Central memory CD8-positive, alpha-beta T cell (primary cell): Measurements from ENCODE around the gene LOX.

ENCODE experiments used
- ATAC-seq: fragments of 150-1000 bp; cut with Tn5 transposase; replicated peaks from 2 replicates; pipeline ENCODE4 v1.10.0; 2022; ENCODE audit warnings: mild to moderate bottlenecking, moderate FRiP score, moderate number of reproducible peaks; ENCODE audit not compliant: poor library complexity, severe bottlenecking; ENCODE audit errors: extremely low read depth
- DNase-seq, 2 donors: peaks; one replicate each; pipeline ENCODE4 v3.0.0; 2021; ENCODE audit warnings: low spot score in 2 of 2
- H3K27ac Mint-ChIP-seq: one replicate; pipeline ENCODE4 v1.8.0; 2022; ENCODE audit warnings: low read depth, mild to moderate bottlenecking, moderate library complexity, mixed read lengths
- H3K27me3 Mint-ChIP-seq: one replicate; pipeline ENCODE4 v1.8.0; 2022; ENCODE audit warnings: mixed read lengths
- H3K36me3 Mint-ChIP-seq: one replicate; pipeline ENCODE4 v1.8.0; 2022; ENCODE audit warnings: mild to moderate bottlenecking, moderate library complexity, mixed read lengths; ENCODE audit not compliant: insufficient read depth
- H3K4me1 Mint-ChIP-seq: one replicate; pipeline ENCODE4 v1.8.0; 2022; ENCODE audit warnings: mixed read lengths
- H3K4me3 Mint-ChIP-seq: one replicate; pipeline ENCODE4 v1.8.0; 2022; ENCODE audit warnings: mild to moderate bottlenecking, moderate library complexity, mixed read lengths
- H3K9me3 Mint-ChIP-seq: one replicate; pipeline ENCODE4 v1.8.0; 2022; ENCODE audit warnings: mixed read lengths

LOX gene

GRCh38 chr5:122063836-122064235 lies 14.2 kb downstream of the LOX start:
- Mint-ChIP-seq H3K27me3 (no peaks in the 10 kb centered on the region), H3K9me3 (no peaks in the 10 kb centered on the region), H3K27ac (no peak overlapping the region), H3K36me3 (no peaks in the 10 kb centered on the region), H3K4me3 (no peak overlapping the region), H3K4me1 (no peaks in the 10 kb centered on the region)
- ATAC-seq, result no peak
- no peak for DNase-seq

- Mint-ChIP-seq H3K27me3 (no peaks in the 10 kb centered on the region), H3K36me3 (no peaks in the 10 kb centered on the region), H3K4me3 (no peak overlapping the region), H3K9me3 (no peaks in the 10 kb centered on the region), H3K27ac (no peak overlapping the region), H3K4me1 (no peaks in the 10 kb centered on the region)
- ATAC-seq (no peak), DNase-seq (no peak)
Observed at GRCh38 chr5:122062205-122062604, 15.9 kb downstream of the LOX start.

GRCh38 chr5:122056913-122057312 lies 21.1 kb downstream of the LOX start:
- no peaks in the 10 kb centered on the region for H3K27me3 Mint-ChIP-seq
- peaks cover 1% of the 10 kb centered on the region for H3K36me3 Mint-ChIP-seq
- no peak for DNase-seq
- no peak for ATAC-seq
- no peak overlapping the region for H3K4me3 Mint-ChIP-seq
- no peaks in the 10 kb centered on the region for H3K9me3 Mint-ChIP-seq
- no peaks in the 10 kb centered on the region for H3K4me1 Mint-ChIP-seq
- no peak overlapping the region for H3K27ac Mint-ChIP-seq

GRCh38 chr5:122054266-122054665 lies 23.8 kb downstream of the LOX start:
- no peaks in the 10 kb centered on the region for H3K4me1 Mint-ChIP-seq
- no peak overlapping the region for H3K27ac Mint-ChIP-seq

GRCh38 chr5:122053181-122054109 lies 24.6 kb downstream of the LOX start:
- H3K4me3 Mint-ChIP-seq, result no peak overlapping the region
- no peaks in the 10 kb centered on the region for H3K9me3 Mint-ChIP-seq
- H3K36me3 Mint-ChIP-seq, result peaks cover 1% of the 10 kb centered on the region
- ATAC-seq (no peak), DNase-seq (no peak)
- no peak overlapping the region for H3K27ac Mint-ChIP-seq
- no peaks in the 10 kb centered on the region for H3K27me3 Mint-ChIP-seq
- no peaks in the 10 kb centered on the region for H3K4me1 Mint-ChIP-seq

More at GRCh38 chr5:122054266-122054665, 23.8 kb downstream of the LOX start:
- Mint-ChIP-seq H3K36me3 (peaks cover 1% of the 10 kb centered on the region), H3K27me3 (no peaks in the 10 kb centered on the region), H3K4me3 (no peak overlapping the region), H3K9me3 (no peaks in the 10 kb centered on the region)
- DNase-seq (no peak), ATAC-seq (no peak)

- no peak for DNase-seq
- no peaks in the 10 kb centered on the region for H3K9me3 Mint-ChIP-seq
- no peak overlapping the region for H3K27ac Mint-ChIP-seq
- no peaks in the 10 kb centered on the region for H3K27me3 Mint-ChIP-seq
- H3K36me3 Mint-ChIP-seq, result peaks cover 1% of the 10 kb centered on the region
- H3K4me3 Mint-ChIP-seq, result no peak overlapping the region
- H3K4me1 Mint-ChIP-seq, result no peaks in the 10 kb centered on the region
- ATAC-seq, result no peak
Observed at GRCh38 chr5:122051569-122051968, 26.5 kb downstream of the LOX start.

GRCh38 chr5:122050959-122051358 lies 27.1 kb downstream of the LOX start:
- DNase-seq (no peak), ATAC-seq (no peak)
- no peaks in the 10 kb centered on the region for H3K4me1 Mint-ChIP-seq
- no peak overlapping the region for H3K27ac Mint-ChIP-seq
- no peak overlapping the region for H3K4me3 Mint-ChIP-seq
- H3K27me3 Mint-ChIP-seq, result no peaks in the 10 kb centered on the region
- H3K36me3 Mint-ChIP-seq, result peaks cover 1% of the 10 kb centered on the region
- H3K9me3 Mint-ChIP-seq, result no peaks in the 10 kb centered on the region

- no peaks in the 10 kb centered on the region for H3K9me3 Mint-ChIP-seq
- H3K4me1 Mint-ChIP-seq, result no peaks in the 10 kb centered on the region
- H3K27ac Mint-ChIP-seq, result no peak overlapping the region
- ATAC-seq, result no peak
- no peaks in the 10 kb centered on the region for H3K27me3 Mint-ChIP-seq
- H3K36me3 Mint-ChIP-seq, result no peaks in the 10 kb centered on the region
- DNase-seq, result no peak
- H3K4me3 Mint-ChIP-seq, result no peak overlapping the region
Observed at GRCh38 chr5:122040636-122041302, 37.3 kb downstream of the LOX start.

- Mint-ChIP-seq H3K27me3 (no peaks in the 10 kb centered on the region), H3K4me3 (no peak overlapping the region), H3K36me3 (peaks cover 2% of the 10 kb centered on the region), H3K27ac (no peak overlapping the region), H3K4me1 (no peaks in the 10 kb centered on the region), H3K9me3 (no peaks in the 10 kb centered on the region)
- ATAC-seq, result no peak
- DNase-seq, result no peak
Observed at GRCh38 chr5:122036326-122036725, 41.7 kb downstream of the LOX start.

- Mint-ChIP-seq H3K4me3 (no peak overlapping the region), H3K9me3 (no peaks in the 10 kb centered on the region), H3K27ac (no peak overlapping the region), H3K36me3 (peaks cover 2% of the 10 kb centered on the region), H3K27me3 (no peaks in the 10 kb centered on the region), H3K4me1 (no peaks in the 10 kb centered on the region)
- DNase-seq, result no peak
- ATAC-seq, result no peak
Observed at GRCh38 chr5:122035913-122036312, 42.1 kb downstream of the LOX start.

- no peak overlapping the region for H3K4me3 Mint-ChIP-seq
- no peak overlapping the region for H3K27ac Mint-ChIP-seq
- no peaks in the 10 kb centered on the region for H3K4me1 Mint-ChIP-seq
- peaks cover 6% of the 10 kb centered on the region for H3K36me3 Mint-ChIP-seq
- ATAC-seq, result no peak
- no peaks in the 10 kb centered on the region for H3K27me3 Mint-ChIP-seq
- DNase-seq, result no peak
- no peaks in the 10 kb centered on the region for H3K9me3 Mint-ChIP-seq
Observed at GRCh38 chr5:122031836-122032235, 46.2 kb downstream of the LOX start.

GRCh38 chr5:122030251-122030650 lies 47.8 kb downstream of the LOX start:
- no peak for ATAC-seq
- Mint-ChIP-seq H3K4me1 (no peaks in the 10 kb centered on the region), H3K9me3 (no peaks in the 10 kb centered on the region), H3K36me3 (peaks cover 11% of the 10 kb centered on the region), H3K27me3 (no peaks in the 10 kb centered on the region), H3K27ac (no peak overlapping the region), H3K4me3 (no peak overlapping the region)
- DNase-seq, result no peak

- H3K4me1 Mint-ChIP-seq, result no peaks in the 10 kb centered on the region
- no peaks in the 10 kb centered on the region for H3K27me3 Mint-ChIP-seq
- H3K27ac Mint-ChIP-seq, result no peak overlapping the region
- H3K36me3 Mint-ChIP-seq, result peaks cover 12% of the 10 kb centered on the region
- DNase-seq (no peak), ATAC-seq (no peak)
- H3K9me3 Mint-ChIP-seq, result no peaks in the 10 kb centered on the region
- H3K4me3 Mint-ChIP-seq, result no peak overlapping the region
Observed at GRCh38 chr5:122029818-122030217, 48.2 kb downstream of the LOX start.
